Right lobe of liver (tissue), 6 donors: ENCODE measurements around the gene ALDH16A1. TPM values are rescaled to one million over a fixed set of nuclear protein-coding genes. Genes with fewer than 3 reads are reported as not detected.
A peak's percentile ranks its signal among the peaks of the same experiment; 100 is the strongest.

Experiments
- ATAC-seq, 4 donors: fragments of 200-7000 bp; cut with Tn5 transposase; one replicate each; pipeline ENCODE4 v1.9.1; 2020; ENCODE audit warnings: mild to moderate bottlenecking in 4 of 4, moderate library complexity in 4 of 4
- DNase-seq, 3 donors: peaks; one replicate each; pipeline ENCODE4 v3.0.0-alpha.2; 2020
- H3K27ac ChIP-seq, 3 donors: fragments of 200-600 bp; one replicate each; pipeline ENCODE4 v1.8.0; 2022
- H3K27me3 ChIP-seq, 2 donors: fragments of 200-600 bp; one replicate each; pipeline ENCODE4 v1.8.0; 2022
- H3K36me3 ChIP-seq, 4 donors: fragments of 200-600 bp; sonication (generic) in 1 of 4; one replicate each; pipeline versions ENCODE4 v1.5.1 to v1.8.0; 2017 to 2022; ENCODE audit warnings: control low read depth in 1 of 4
- H3K4me1 ChIP-seq, 4 donors: fragments of 200-600 bp; sonication (generic) in 1 of 4; one replicate each; pipeline versions ENCODE4 v1.5.1 to v1.8.0; 2017 to 2022; ENCODE audit warnings: control low read depth in 1 of 4
- H3K4me3 ChIP-seq, 3 donors: fragments of 200-600 bp; one replicate each; pipeline ENCODE4 v1.8.0; 2022
- H3K9me3 ChIP-seq, 4 donors: fragments of 200-600 bp; sonication (generic) in 1 of 4; one replicate each; pipeline versions ENCODE4 v1.5.1 to v1.8.0; 2017 to 2022; ENCODE audit warnings: control low read depth in 1 of 4
- CTCF ChIP-seq, 4 donors: fragments of 200-600 bp in 3 of 4; fragments of 450-650 bp in 1 of 4; IDR thresholded peaks; one replicate each; pipeline versions ENCODE4 v1.5.1 to v1.8.0; 2016 to 2022; ENCODE audit warnings: antibody characterized with exemption in 4 of 4, mild to moderate bottlenecking in 2 of 4
- POLR2A ChIP-seq: fragments of 450-650 bp; IDR thresholded peaks from one replicate; pipeline ENCODE4 v1.6.1; 2017; ENCODE audit warnings: antibody characterized with exemption, mild to moderate bottlenecking
- WGBS: methylation state at CpG from one replicate; pipeline ENCODE4 v1.1.6; 2018; ENCODE audit warnings: low coverage, low lambda C conversion rate; ENCODE audit not compliant: insufficient coverage; ENCODE audit errors: missing lambda C conversion rate; 5-methylcytosine and 5-hydroxymethylcytosine counted together
- intact Hi-C, 2 donors: fragments of 100-400 bp; cut with DNase I; formaldehyde crosslinking; loops; one replicate each; pipeline versions ENCODE4 v1.11.2 to v1.14.1; 2022
- total RNA-seq, 6 experiments: library from RNA; depleted of rRNA in 2 of 6; stranded (reverse); fragments of >200 nt in 2 of 6; fragmentation: NEBNext Ultra II Directional in 3 of 6; extraction: Animal tissue kit (Norgen Biotek cat#: 25700) in 3 of 6; gene quantifications; one replicate each; pipeline versions ENCODE4 v1.1.0 to v1.2.4, GENCODE V29; 2016 to 2023
- donor health status: DM: no; HTN: yes; CAD: no.
- donor health status: DM: no; HTN: no; CAD: no.
- donor health status: DM: no; HTN: no; CAD: no.
- donor health status: DM: no; HTN: yes; CAD: no.
- donor health status: DM: no; HTN: yes; CAD: no.

The ALDH16A1 gene
- total RNA-seq, 6 experiments from 2014 or later, result 14.4 to 29.6 (median 19.8) TPM

GRCh38 chr19:49408816-49409440 lies 44.1 kb upstream of the ALDH16A1 start:
- Histone ChIP-seq H3K36me3 (no peaks in the 10 kb centered on the region), H3K9me3 (no peaks in the 10 kb centered on the region), H3K4me3 (no peak overlapping the region), H3K27ac (no peak overlapping the region), H3K4me1 (no peaks in the 10 kb centered on the region), H3K27me3 (no peaks in the 10 kb centered on the region)
- peak in 2 of 4 donors; percentile 16 to 18 for ATAC-seq
- DNase-seq, result no peak
- intact Hi-C loops, result no loop called here
- 50% methylated on average over 4 of the region's 8 CpGs for WGBS
- no peak for TF ChIP-seq POLR2A
- no peak for TF ChIP-seq CTCF (IDR thresholded peaks at IDR 0.05)

DNA sequence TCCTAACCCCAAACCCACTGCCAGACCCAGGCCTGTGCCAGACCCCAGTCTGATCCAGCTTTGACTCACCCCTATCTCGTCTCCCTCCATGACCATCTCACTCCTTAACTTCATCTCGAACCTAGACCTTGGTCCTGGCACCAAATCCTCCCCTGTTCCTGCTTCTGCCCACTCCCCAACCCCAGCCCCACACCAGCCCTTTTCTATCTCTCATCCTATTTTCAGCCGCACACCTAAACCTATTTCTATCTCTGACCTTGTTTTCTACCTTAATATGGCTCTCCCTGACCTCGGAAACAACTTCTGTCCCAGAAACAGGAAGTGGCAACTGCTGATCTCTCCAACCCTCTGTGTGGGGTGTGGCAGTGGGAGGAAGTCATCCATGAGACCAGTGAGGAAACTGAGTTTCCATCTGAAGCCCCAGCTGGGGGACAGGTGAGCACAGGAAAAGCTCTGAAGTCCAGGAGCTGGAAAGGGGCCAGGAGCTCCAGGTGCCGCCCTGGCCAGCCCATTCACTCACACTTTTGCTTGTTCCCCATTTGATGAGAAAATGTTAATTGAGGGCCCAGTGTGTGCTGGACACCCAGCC lies 43.5 kb upstream of the ALDH16A1 start:
- peak; percentile 23 to 48 (median 33) for ATAC-seq
- H3K27ac ChIP-seq, result no peak overlapping the region

DNA sequence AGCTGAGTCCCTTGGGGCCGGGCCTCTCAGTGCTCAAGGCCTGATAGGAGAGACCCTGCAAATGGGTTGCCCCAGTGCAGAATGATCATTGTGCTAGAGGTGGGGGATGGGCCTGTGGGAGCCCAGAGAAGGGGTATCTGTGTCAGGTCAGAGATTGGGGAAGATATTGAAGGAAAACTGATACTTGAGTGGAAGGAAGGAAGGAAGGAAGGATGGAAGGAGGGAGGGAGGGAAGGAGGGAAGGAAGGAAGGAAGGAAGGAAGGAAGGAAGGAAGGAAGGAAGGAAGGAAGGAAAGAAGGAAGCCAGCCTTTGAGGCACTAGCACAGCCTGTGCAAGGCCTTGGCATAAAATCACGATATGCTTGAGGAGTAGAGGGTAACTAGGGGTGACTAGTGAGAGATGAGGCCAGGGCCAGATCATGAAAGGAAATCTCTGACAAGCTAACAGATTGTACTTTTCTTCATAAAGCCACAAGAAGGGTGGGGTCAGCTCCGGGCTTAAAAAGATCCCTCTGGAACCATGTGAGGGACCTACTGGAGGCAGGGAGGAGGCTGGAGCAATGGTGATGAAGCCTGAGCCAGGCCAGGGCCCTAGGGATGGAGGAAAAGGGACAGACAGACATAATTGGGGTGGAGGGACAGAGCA lies 41.2 kb upstream of the ALDH16A1 start:
- TF ChIP-seq CTCF (IDR thresholded peaks at IDR 0.05), result no peak
- TF ChIP-seq POLR2A, result no peak
- H3K27me3 ChIP-seq, result no peaks in the 10 kb centered on the region
- no peaks in the 10 kb centered on the region for H3K36me3 ChIP-seq
- ATAC-seq (no peak), DNase-seq (no peak)
- no peaks in the 10 kb centered on the region for H3K9me3 ChIP-seq
- no peak overlapping the region for H3K4me3 ChIP-seq
- WGBS, result 69% methylated on average over 3 of the region's 3 CpGs
- no peaks in the 10 kb centered on the region for H3K4me1 ChIP-seq
- H3K27ac ChIP-seq, result no peak overlapping the region
- intact Hi-C loops, result no loop called here

More for the DNA sequence above, 43.5 kb upstream of the ALDH16A1 start:
- WGBS, result 49% methylated on average over 3 of the region's 5 CpGs
- H3K4me3 ChIP-seq, result no peak overlapping the region
- H3K27me3 ChIP-seq, result no peaks in the 10 kb centered on the region
- no peak for DNase-seq
- H3K4me1 ChIP-seq, result no peaks in the 10 kb centered on the region
- intact Hi-C loops, result no loop called here
- no peak for TF ChIP-seq POLR2A
- TF ChIP-seq CTCF (IDR thresholded peaks at IDR 0.05), result no peak
- no peaks in the 10 kb centered on the region for H3K9me3 ChIP-seq
- H3K36me3 ChIP-seq, result no peaks in the 10 kb centered on the region

GRCh38 chr19:49413348-49413747 lies 39.7 kb upstream of the ALDH16A1 start:
- DNase-seq (no peak), ATAC-seq (no peak)
- Histone ChIP-seq H3K36me3 (no peaks in the 10 kb centered on the region), H3K27me3 (no peaks in the 10 kb centered on the region), H3K4me3 (no peak overlapping the region), H3K4me1 (no peaks in the 10 kb centered on the region), H3K9me3 (no peaks in the 10 kb centered on the region), H3K27ac (no peak overlapping the region)
- 67% methylated on average over 1 of the region's 9 CpGs for WGBS
- TF ChIP-seq CTCF (IDR thresholded peaks at IDR 0.05) (no peak), POLR2A (no peak)
- intact Hi-C loops, result no loop called here
